Fibroblast of pulmonary artery (primary cell): ENCODE results near the gene CNDP2.

Experiments used
- DNase-seq: peaks from one replicate; pipeline ENCODE4 v3.0.0-alpha.2; 2010; ENCODE audit warnings: low read depth
- H3K4me3 ChIP-seq: replicated peaks from 2 replicates; pipeline ENCODE4 v1.5.1; 2011; ENCODE audit warnings: low read depth, mild to moderate bottlenecking, control low read depth, low read length, moderate library complexity
- TF ChIP-seq, protein P1 (sequence below): IDR thresholded peaks from 2 replicates; pipeline ENCODE4 v1.5.1; 2011; ENCODE audit warnings: mild to moderate bottlenecking, control low read depth, low read length, inconsistent platforms; ENCODE audit errors: missing control alignments

Gene CNDP2

DNA sequence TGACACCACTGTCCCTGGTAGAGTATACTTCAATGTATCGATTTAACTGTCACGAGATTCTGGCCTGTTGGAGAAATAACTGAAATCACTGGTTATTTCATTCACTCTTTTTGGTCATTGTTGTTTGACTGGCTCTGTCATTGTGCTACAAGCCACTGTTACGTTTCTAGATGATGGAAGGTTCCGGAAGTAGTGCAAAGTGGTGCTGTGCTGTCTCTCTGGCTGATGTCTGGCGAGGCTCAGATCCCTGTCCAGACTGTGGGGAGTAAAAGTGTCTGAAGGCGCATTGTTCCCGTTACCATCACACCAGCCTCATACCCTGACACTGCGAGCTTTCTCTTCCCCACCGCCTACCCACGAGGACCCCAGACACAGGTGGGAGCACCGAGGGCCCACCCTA lies 49.8 kb downstream of the CNDP2 start:
- H3K4me3 ChIP-seq: no peak overlapping the region
- DNase-seq: no peak
- TF ChIP-seq, protein P1, sequence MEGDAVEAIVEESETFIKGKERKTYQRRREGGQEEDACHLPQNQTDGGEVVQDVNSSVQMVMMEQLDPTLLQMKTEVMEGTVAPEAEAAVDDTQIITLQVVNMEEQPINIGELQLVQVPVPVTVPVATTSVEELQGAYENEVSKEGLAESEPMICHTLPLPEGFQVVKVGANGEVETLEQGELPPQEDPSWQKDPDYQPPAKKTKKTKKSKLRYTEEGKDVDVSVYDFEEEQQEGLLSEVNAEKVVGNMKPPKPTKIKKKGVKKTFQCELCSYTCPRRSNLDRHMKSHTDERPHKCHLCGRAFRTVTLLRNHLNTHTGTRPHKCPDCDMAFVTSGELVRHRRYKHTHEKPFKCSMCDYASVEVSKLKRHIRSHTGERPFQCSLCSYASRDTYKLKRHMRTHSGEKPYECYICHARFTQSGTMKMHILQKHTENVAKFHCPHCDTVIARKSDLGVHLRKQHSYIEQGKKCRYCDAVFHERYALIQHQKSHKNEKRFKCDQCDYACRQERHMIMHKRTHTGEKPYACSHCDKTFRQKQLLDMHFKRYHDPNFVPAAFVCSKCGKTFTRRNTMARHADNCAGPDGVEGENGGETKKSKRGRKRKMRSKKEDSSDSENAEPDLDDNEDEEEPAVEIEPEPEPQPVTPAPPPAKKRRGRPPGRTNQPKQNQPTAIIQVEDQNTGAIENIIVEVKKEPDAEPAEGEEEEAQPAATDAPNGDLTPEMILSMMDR: no peak

DNA sequence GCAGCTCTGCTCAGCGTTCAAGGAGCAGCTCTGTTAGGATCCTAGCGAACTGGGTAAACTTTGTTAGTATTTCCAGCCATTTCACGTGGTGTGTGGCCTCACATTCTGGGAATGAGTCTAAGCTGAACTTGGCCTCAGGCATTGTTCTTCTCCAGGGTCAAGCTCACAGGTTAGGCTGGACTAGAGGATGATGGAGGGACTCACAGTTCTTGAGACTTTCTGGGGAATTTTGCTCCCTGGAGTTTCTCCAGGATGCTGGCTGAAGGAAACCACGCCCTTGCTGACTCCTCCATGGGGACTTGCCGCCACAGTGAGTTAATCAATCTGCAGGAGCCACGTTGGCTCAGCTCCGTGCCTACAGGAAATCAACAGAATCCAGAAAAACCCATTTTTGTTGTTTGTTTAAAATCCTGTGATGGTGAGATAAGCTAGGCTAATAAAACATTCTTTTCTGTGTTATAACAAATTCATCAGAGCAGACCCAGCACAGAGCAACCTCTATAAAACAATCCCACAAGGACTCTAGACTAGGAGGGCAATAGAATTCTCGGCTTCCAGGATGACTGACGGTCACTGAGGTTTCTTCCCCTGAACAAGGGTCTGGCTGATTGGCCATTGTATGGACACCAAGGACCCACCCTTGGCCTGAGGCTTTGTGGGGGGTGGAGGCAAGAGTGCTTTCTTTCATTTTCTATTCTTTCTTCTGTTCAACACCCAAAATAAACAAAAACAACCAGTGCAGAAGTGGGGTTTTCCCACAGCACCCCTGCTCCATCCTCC lies 50.8 kb downstream of the CNDP2 start:
- H3K4me3 ChIP-seq: no peak overlapping the region
- DNase-seq: peak; percentile 56
- TF ChIP-seq, protein P1: no peak

DNA sequence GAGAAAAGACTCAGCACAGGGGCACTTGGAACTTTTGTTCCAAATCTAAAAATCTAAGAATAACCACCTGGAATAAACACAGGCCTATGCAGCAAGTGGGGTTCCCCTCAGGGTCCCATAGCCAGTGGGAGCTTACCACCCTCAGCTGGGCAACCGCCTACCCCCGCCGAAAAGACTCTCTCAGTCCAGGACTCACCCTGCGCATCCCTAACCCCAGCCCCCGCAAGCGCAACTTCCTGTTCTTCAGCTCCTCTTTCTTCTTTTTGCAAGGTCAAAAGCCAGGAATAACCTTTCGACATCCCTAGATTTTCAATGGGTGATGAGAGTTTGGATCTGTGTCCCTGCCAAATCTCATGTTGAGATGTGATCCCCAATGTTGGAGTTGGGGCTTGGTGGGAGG lies 51.7 kb downstream of the CNDP2 start:
- no peak for DNase-seq
- no peak overlapping the region for H3K4me3 ChIP-seq
- TF ChIP-seq, protein P1: no peak

DNA sequence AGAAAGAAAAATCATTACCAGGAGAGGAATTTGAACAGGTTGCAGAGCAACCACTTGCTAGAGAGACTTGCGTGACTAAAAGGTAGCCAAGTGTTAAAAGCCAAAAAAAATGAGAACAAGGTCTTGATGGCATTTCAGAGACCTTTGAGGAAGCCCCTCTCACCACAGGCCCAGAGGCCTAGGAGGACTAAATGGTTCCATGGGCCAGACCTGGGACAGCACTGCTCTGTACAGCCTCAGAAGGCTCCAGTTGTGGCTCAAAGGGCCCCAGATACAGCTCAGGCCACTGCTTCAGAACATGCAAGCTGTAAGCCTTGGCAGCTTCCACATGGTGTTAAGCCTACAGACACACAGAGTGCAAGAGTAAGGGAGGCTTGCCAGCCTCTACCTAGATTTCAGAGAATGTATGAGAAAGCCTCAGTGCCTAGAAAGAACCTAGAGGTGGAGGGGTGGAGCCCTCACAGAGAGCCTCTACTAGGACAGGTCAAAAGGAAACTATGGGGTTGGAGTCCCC lies 53.5 kb downstream of the CNDP2 start:
- TF ChIP-seq, protein P1: no peak
- H3K4me3 ChIP-seq: no peak overlapping the region
- no peak for DNase-seq

DNA sequence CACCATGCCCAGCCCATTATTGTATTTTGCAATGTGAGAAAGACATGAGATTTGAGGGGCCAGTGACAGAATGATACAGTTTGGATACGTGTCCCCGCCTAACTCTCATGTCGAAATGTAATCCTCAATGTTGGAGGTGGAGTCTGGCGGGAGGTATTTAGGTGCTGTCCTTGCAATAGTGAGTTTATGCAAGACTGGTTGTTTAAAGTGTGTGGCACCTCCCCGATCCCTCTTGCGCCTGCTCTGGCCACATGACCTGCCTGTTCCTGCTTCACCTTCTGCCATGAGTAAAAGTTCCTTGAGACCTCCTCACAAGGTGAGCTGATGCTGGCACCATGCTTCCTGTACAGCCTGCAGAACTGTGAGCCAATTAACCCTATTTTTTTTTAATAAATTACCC lies 54.7 kb downstream of the CNDP2 start:
- TF ChIP-seq, protein P1: no peak
- DNase-seq: no peak
- H3K4me3 ChIP-seq: no peak overlapping the region

DNA sequence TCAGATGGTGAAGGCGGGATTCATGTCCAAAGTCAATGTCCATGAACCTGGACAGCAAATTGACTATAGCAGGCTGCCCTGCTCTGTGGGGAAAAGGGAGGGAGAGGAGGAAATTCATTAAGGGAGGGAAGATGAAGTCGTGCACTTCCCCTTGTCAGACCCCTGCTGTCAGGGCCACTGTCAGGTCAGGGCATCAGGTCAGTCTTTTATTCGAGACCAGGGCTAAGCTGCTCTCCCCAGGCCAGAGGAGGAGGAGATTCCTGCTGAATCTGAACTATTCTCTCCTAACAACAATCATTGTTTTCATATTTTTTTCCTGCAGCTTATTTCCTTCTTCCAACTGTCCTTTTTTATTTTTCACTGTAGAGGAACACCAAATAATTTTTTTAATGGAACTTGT lies 55.3 kb downstream of the CNDP2 start:
- DNase-seq: no peak
- no peak overlapping the region for H3K4me3 ChIP-seq
- TF ChIP-seq, protein P1: no peak
